NCI-H1105 treated with DMSO at 0.1 percent for 48 hours (cell line): Measurements from ENCODE around the gene ITPK1.
"Not testable (repeated sequence)": the region's sequence is repeated elsewhere in the genome, so short reads cannot be mapped to it uniquely, and the experiment has no call there.

ENCODE experiments used
- DNase-seq: peaks from one replicate; lab custom pipeline; 2025; lab: John Stamatoyannopoulos, UW

The ITPK1 gene

DNA sequence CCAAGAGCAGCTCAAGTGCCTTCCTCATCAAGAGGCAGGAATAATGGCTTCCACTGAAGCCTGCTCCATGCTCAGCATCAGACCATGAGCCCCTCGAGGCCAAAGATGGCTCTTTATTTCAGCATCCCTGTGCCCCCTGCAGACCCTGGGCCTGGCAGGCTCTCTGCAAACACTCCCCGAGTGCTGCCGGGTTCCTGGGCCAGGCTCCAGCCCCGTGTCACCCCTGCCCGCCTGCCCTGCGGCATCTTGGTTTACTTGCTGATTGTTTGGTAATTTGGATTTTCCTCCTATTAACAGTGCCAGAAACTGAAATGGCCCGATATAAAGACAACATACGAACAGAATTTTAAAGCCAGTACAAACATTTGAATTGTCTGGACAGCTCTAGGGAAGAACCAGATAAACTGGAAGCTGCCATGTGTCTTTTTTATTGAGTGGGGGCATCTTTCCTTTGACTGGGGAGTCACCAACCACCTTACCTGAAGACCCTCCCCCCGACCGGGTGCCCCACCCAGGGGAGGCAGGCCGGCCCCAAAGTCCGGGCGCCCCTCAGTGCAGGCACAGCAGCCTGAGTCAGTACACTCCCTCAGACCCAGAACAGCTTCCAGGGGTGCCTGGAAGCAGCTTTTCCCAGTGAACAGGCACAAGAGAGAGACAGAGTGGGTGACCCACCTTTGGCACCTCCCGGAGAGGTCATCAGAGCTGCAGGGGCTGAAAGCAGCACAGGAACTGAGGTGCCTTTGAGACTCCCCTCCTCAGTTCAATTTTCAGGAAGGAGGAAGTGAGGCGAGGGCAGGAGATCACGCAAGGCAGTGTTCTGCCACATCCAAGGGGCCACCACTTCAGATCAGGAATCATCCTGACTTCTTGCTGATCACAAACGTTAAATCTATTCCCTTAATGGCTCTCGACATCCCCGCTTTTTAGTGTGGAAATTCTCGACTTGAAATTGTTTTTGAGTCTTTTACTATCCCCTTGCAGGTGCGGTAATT, 30.6 kb downstream of the ITPK1 start:
- no peak for DNase-seq

DNA sequence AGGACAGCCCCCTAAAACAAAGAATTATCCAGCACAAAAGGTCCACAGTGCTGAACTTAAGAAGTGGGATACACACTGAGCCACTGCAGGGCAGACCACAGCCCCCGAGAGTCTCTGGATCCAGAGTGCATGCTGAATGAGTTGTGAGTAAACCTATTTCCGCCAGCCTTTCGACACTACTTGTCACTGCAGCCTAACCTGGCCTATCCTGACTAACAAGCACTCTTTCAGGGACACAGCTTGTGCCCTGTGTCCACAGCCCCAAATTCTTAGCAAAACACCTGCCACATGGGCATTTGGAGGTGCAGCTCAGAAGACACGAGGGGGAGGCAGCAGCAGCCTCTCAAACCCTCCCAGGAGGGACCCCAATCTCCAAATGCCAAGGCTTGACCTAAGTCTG, 31.3 kb downstream of the ITPK1 start:
- no peak for DNase-seq

DNA sequence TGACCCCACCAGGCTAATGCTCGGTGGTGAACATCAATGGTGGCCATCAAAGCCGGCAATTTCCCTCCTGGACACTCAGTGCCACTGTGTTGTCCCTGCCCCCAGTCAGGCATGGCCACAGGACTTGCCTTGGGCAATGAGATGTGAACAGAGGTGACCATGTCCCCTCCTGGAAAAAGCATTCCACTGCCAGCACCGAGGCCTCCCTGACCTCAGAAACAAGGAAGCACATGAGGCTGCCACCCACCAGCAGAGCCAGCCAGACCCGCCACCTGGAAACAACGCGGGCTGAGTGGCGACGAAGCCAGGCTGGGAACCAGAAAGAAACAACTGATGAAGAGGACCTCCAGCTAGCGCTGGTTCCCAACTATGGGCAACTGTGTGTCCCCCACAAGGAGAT, 31.8 kb downstream of the ITPK1 start:
- DNase-seq, result no peak

DNA sequence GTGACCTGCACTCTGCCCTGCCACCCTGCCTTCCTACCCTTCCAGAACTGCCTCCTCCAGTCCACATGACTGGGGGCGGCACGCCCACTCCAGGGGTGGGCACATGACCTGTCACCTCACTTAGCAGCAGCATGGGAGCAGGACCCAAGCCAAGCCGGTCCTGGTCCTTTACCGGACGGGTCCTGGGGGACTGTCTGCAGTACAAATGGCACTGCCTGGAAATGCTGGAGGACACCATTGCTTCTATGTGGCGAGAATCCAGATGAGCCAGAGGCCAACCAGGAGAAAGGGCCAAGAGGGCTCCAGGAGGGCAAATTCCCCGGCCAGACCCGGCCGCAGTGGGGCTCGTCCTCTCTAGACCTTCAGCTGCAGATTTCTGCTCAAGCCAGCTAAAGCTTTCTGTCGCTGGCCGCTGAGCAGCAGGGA, 33.1 kb downstream of the ITPK1 start:
- no peak for DNase-seq

DNA sequence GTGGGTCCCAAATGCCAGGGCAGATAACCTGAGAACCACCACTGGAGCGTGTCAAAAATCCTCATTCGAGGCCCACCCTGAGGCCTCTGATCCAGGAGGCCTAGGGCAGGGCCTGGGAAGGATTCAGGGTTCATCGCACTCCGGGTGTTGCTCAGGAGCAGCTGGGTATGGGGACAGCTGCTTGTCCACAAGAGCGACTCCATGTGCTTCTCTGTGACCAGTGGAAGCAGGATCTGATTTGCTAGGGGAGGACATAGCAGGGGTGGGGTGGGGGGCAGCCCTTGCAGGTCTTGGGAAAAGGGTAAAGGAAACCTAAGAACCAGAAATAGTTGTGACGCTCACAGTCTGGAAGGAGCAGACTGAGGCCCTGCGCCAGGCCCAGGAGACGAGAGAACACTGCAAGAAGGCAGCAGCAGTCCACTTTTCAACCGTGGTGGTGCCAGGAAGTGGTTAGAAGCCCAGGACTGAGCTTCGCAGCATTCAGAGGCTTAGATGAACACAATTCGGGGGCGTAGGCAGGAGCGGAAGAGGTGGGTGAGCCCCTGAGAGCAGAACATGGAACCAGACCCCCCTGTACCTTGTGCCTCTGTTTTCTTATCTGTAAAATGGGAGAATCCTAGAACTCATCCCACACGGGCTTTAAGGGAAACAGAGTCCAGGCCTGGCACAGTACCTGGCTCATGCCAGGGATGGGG, 33.7 kb downstream of the ITPK1 start:
- no peak for DNase-seq

DNA sequence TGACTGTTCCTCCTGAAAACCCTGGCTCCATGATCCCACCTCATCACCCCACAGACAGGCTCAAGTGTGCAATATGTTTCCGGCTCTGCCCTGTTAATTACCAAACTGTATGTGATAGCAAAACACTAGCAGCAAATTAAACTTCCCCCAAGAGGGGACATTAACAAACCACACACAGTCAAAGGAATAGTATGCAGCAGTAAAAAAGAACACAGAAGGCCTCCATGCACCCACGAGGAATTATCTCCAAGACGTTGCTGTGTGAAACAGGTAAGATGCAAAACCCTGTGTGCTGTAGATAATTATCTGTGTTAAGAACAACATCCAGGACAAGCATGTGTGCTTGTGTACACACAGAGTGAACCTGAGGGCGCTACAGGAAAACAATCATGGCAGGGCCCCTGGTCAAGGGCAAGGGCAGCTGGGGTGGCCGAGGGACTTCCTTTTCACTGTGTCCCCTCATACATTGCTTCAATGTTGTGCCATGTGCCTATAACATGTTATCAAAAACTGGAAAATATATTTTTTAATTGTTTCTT, 35.8 kb downstream of the ITPK1 start:
- DNase-seq, result no peak

DNA sequence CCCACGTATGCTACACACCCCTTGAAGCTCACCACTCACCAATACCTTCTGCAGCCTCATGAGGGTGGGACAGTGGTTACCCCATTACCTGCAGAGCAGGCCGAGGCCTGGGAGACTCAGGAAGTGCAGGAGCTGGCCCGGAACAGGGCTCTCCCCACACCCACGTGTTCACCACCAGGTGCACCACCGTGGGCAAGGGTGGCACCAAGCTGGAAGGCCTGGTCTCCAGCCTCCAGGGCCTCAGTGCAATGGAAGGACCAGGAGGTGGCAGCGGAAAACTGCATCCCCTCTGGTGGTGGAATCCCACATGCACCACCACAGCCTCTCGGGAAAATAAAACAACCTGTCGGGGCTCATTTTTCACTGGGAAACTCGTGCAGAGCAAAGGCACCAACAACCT, 36.4 kb downstream of the ITPK1 start:
- DNase-seq, result no peak

DNA sequence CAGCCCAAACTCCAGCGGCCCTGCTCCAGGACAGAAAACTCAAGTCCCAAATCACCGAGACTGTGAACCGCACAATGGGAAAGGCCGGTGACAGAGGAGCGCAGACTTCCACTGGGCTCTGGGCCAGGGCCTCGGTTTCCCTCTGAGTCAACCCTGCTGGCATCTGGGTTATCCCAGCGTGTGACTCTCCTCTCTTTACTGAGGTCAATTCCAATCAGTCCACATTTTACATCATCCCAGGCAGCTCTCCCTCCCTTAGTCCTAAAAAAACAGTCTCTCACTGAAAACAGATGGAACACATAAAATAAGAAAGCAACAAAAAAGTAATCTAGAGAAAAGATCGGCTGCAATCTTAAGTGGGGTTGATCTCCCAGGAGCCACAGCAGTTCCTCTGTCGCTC, 36.9 kb downstream of the ITPK1 start:
- no peak for DNase-seq

DNA sequence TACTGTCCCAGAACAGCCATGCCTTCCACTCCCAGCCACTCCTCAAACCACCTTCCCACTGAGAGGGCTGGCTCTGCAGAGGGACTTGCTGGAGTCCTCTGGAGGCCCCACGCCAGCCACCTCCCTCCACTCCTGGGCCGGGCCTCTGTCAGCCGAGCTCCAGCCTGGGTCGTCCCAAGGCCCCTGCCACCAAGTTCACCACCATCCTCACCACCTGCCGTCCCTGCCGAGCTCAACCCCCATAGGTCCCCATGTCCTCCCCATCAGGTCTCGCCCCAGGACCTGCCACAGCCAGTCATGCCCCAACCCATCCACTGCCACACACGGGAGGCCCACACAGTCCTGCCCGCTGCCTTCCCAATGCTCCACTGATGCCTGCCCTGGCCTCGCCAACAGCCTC, 39.0 kb downstream of the ITPK1 start:
- no peak for DNase-seq

DNA sequence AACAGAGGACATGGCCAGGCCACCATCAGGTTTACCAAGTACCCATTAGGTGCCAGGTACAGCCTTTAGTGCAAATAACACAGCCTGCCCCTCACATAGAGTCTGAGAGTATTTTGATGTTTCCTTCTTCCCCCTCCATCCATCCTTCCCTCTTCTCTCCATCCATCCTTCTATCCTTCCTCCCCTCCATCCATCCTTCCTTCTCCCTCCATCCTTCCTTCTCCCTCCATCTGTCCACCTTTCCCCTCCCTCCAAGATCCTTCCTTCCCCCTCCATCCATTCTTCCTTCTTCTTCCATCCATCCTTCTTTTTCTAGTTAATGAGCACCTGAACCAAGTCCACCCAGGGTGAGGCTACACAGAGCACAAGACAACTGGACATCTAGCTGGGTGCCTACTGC, 39.8 kb downstream of the ITPK1 start:
- DNase-seq, result no peak

DNA sequence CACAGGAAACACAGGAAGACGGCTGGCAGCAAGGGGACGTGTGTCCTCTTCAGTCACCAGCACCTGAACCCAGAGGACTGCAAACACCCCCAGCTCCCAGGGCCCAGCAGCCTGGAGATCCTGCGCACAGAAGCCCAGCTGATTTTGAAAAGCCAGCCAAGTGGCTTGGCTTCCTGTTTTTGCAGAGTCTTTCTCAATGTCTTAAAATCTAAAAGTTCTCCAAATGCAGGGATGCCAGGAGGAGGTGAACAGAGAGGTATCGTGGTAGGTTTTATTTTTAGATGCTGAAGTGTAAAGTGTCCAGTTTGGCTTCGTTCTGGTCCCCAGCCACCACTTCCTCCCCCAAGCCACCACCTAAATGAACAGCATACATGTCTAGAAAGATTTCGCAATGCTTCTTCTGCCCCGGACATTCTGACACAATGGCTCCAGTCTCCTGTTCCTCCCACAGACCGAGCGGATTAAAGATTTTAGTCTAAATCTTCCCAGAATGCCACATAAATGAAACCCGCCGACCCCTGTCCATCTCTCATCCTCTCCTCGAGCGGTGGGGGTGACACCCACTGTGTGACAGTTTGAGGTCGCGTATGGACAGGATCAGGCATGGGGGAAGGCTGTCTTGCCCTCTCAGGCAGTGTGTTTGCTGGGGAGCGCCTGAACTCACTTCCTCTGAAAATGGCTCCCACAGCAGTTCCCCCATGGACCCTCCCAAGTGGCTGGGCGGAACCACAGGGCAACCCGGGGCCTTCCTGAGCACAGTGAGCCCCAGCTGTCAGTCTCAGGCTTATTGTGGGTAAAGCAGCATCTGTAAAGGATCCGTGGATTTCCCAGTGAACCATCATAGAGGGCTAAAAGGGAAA, 41.6 kb downstream of the ITPK1 start:
- DNase-seq, result no peak

DNA sequence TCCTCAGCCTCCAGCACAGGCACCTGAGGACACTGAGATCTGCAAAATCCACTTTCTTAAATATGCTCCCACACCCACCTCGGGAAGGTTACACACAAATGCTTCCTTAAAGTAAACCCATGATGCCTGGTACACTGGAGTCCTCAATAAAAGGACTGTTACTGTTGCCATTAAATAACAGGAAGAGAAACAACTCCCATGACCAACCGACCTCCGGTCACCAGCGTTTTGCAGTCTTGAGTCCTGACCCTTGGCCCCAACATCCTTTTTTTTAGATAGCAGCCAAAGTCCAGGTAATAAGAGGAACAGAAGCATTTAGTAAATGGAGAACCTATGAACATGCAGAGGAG, 42.4 kb downstream of the ITPK1 start:
- no peak for DNase-seq

DNA sequence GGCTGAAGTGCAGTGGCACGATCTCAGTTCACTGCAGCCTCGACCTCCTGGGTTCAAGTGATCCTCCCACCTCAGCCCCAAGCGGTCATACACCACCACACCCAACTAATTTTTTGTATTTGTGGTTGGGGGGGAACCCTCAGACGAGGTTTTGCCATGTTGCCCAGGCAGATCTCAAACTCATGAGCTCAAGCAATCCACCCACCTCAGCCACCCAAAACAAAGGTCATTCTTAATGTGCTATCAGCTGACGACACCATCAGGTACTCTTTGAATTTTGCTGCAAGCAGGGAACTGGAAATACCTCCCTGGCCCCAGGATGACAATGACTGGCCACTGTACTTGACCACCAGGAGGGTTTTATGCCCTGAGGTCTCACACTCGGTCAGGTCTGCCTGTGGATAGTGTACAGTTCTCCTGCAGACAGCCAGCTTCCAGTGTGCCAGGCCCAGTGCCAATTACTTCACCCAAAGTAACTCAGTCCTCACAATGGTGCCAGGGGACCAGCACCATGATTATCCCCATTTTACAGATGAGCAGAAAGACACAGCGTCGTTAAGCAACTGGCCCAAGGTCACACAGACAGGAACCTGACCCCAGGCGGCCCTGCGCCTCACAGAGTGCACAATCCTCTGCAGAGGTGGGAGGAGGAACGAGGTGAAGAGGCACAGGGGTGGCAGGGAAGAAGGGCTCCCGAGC, 42.9 kb downstream of the ITPK1 start:
- no peak for DNase-seq

DNA sequence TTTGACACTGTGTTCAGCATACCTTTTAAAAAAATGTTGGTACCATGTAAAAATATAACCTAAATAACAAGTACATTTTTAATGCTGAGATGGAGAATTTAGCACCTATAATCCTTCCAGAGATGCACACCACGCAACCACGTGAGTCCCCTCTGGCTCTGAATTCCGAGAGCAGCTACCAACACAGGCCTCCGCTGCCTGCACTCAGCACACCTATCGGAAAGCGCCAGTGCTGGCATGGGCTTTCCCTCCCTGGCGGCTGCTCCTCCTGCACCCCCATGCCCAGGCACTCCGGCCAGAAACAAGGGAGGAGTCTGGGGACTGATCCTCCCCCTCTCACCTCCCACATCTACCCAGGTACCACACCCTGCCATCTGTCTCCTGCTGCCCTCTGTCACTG, 47.0 kb downstream of the ITPK1 start:
- no peak for DNase-seq

DNA sequence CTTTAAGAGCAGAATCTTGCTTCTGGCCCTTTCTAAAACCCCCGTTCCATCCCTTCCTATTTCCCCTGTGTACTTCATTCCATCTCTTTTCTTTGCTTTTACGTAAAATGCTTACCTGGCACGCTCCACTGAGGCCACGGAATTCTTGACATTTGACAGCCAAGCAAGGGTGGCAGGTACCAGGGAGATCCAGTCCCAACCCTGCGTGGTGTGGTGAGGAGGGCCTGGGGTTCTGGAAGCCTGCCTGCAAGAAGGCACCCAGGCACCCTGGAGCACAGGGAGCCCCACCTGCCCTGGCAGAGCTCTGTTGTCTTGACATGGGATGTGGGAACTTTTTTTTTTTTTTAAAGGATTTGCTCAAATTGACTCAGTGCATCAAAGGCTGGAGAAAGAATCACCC, 48.6 kb downstream of the ITPK1 start:
- no peak for DNase-seq

DNA sequence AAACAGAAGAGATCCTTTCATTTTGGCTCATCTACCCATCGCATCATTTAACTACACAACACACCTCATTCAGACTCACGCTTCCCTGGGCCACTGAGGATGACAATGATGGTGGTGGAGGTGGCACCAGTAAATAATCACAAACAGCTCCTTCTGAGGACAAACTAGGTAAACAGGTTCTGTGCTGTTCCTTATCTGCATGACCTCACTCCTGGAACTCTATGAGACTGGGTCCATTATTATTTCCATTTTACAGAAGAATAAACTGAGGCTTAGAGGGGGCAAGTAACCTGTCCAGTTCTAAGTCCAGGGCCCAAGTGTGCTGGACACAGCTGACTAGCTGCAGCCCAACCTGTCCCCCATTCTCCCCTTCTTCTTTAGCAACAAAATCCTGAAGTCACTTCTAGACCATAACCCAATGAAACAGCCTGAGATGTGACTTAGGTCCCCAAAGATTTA, 50.4 kb downstream of the ITPK1 start:
- DNase-seq, result no peak

DNA sequence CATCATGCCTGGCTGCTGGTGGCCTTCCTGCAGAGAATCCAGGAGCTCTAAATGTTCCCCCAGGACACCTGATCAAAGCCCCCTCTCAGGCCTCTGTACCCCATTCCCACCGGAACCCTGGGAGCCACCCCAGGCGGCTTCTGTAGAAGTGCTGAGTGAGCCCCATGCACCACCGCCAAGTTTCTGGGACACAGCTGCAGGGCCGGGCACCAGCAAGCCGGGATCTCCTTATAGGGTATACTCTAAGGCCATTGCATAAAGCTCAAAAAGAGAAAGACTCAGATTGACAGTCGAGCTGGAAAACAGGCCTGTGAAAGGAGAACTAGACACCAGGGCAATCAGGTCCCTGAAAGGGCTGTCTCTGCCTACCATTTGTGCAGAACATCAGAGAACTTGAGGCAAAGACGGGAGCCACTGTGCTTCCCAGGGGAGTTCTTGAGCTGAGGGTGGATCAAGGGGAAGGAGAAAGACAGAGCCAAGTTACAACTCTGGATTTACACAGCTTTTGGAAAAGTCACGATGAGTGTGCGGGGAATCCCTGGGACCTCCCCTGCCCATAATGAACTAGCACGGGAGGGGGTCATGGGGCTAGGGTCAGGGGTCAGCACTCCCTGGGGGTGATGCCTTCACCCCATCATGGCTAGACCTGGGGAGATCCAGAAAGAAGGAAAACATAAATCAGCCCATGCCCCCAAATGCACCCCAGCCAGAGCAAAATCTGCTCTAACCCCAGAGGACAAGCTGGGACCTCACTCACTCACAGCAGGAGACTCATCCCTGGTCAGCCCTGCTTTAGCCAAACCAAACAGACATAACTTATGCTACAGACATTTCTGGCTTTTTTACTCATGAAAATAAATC, 51.1 kb downstream of the ITPK1 start:
- no peak for DNase-seq

DNA sequence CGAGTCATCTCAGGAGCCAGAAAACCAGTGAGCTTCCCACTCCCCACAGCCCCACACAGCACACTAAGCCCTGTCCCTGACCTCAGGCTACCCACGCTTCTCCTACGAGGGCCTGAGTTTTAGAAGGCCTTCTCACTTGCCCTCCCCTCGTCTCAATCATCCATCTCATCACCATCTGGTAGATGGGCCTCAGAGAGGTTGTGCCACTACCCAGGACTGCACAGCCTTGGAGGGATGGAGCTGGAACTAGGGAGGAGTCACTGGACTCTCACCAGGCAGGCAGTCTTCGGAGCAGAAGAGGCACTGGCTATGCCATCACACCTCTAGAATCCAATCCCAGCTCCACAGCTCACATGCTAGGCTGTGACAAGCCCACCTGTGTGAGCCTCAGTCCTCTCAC, 52.3 kb downstream of the ITPK1 start:
- no peak for DNase-seq

DNA sequence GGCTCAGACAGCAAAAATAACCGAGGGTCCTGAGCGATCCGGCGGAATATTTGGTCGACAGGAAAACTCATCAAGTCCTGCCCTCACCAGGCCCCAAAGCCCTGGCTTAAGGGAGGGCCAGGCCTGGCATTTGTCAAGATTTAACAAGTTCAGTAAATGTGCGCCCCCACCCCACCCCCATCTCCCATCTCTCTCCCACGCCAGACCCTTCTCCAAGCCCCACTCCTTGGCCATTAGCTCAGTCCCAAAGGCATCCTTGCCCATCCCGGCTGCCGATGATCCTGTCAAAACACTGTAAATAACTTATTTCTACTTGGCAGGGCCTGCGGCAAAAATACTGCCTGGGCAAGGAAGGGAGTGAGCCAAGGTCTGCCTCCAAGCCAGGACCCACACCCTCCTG, 52.8 kb downstream of the ITPK1 start:
- DNase-seq, result no peak

DNA sequence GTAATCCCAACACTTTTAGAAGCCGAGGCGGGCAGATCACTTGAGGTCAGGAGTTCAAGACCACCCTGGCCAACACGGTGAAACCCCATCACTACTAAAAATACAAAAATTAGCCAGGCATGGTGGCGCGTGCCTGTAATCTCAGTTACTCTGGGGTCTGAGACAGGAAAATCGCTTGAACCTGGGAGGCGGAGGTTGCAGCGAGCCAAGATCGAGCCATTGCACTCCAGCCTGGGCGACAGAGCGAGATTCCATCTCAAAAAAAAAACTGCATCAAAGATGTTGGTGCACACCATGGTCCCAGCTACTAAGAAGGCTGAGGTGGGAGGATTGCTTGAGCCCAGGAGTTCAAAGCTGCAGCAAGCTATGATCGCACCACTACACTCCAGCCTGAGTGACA, 53.7 kb downstream of the ITPK1 start:
- not testable (repeated sequence) for DNase-seq
